Psoas muscle (tissue), 8 donors: ENCODE measurements around the gene TPST1. TPM values are rescaled to one million over a fixed set of nuclear protein-coding genes. Genes with fewer than 3 reads are reported as not detected.

ENCODE experiments used
- ATAC-seq, 4 donors: fragments of 200-7000 bp; cut with Tn5 transposase; one replicate each; pipeline ENCODE4 v1.9.1; 2020; ENCODE audit warnings: moderate library complexity in 3 of 4, mild to moderate bottlenecking in 2 of 4
- DNase-seq, 2 donors: peaks; one replicate each; pipeline ENCODE4 v3.0.0-alpha.2; 2020
- H3K27ac ChIP-seq: fragments of 200-600 bp; one replicate; pipeline ENCODE4 v1.8.0; 2022
- H3K27me3 ChIP-seq, 3 donors: fragments of 200-600 bp in 1 of 3; one replicate each; pipeline versions ENCODE4 v1.6.1 to v1.8.0; 2013 to 2022; ENCODE audit warnings: low read length in 2 of 3, mild to moderate bottlenecking in 2 of 3, moderate library complexity in 1 of 3; ENCODE audit not compliant: insufficient read depth in 3 of 3
- H3K36me3 ChIP-seq, 2 donors: fragments of 200-600 bp in 1 of 2; one replicate each; pipeline versions ENCODE4 v1.6.1 to v1.8.0; 2013 to 2022; ENCODE audit warnings: low read depth in 1 of 2, mild to moderate bottlenecking in 1 of 2, moderate library complexity in 1 of 2; ENCODE audit not compliant: insufficient read depth in 1 of 2
- H3K4me1 ChIP-seq: fragments of 200-600 bp; one replicate; pipeline ENCODE4 v1.8.0; 2022
- H3K4me3 ChIP-seq: fragments of 200-600 bp; one replicate; pipeline ENCODE4 v1.8.0; 2022; ENCODE audit warnings: mild to moderate bottlenecking
- H3K9me3 ChIP-seq: fragments of 200-600 bp; one replicate; pipeline ENCODE4 v1.8.0; 2022
- CTCF ChIP-seq: fragments of 200-600 bp; IDR thresholded peaks from one replicate; pipeline ENCODE4 v1.8.0; 2022; ENCODE audit warnings: antibody characterized with exemption
- WGBS, 3 donors: extraction: QIAGEN DNeasy Blood & Tissue Kit; methylation state at CpG; one replicate each; pipeline versions ENCODE4 v1.1.6 to v1.1.7; 2013; 5-methylcytosine and 5-hydroxymethylcytosine counted together
- intact Hi-C, 2 donors: fragments of 100-400 bp; cut with DNase I; formaldehyde crosslinking; loops; one replicate each; pipeline versions ENCODE4 v1.11.0 to v1.14.2; 2022
- polyA plus RNA-seq, 3 donors: library from polyadenylated mRNA; stranded (reverse); fragments of 200-250 nt; gene quantifications; one replicate each; pipeline ENCODE4 v1.2.3, GENCODE V29; 2013
- total RNA-seq, 4 donors: library from RNA; stranded (reverse); fragmentation: NEBNext Ultra II Directional in 2 of 4; extraction: Animal tissue kit (Norgen Biotek cat#: 25700) in 2 of 4; gene quantifications; one replicate each; pipeline versions ENCODE4 v1.2.1 to v1.2.4, GENCODE V29; 2021 to 2023
- donor health status: healthy with polysubstance abuse.
- donor health status: DM: no; HTN: no; CAD: no; lungs with moderate emphysema.
- donor health status: Bipolar disorder and iron deficiency.
- donor health status: healthy.
- donor health status: DM: yes; HTN: yes; CAD: no.
- donor health status: DM: no; HTN: no; CAD: no.
- donor health status: DM: no; HTN: no; CAD: no.
- donor health status: DM: yes; HTN: yes; CAD: no.

TPST1 gene
- total and polyA plus RNA-seq, 7 donors = 1.8 to 4.5 (median 2.8) TPM

- no peak for TF ChIP-seq CTCF
- 72 to 79% (median 72%) methylated on average over 1 of the region's 1 CpG for WGBS, 3 donors
- no peaks in the 10 kb centered on the region for H3K9me3 ChIP-seq
- intact Hi-C loops = no loop called here
- H3K27ac ChIP-seq = no peak overlapping the region
- H3K36me3 ChIP-seq = no peaks in the 10 kb centered on the region
- H3K4me3 ChIP-seq = no peak overlapping the region
- DNase-seq (no peak), ATAC-seq (no peak)
- H3K4me1 ChIP-seq = no peaks in the 10 kb centered on the region
- no peaks in the 10 kb centered on the region for H3K27me3 ChIP-seq
Observed at GRCh38 chr7:66239467-66239856, 34.3 kb downstream of the TPST1 start.

- Histone ChIP-seq H3K27ac (no peak overlapping the region), H3K36me3 (no peaks in the 10 kb centered on the region), H3K27me3 (no peaks in the 10 kb centered on the region), H3K4me3 (no peak overlapping the region), H3K4me1 (no peaks in the 10 kb centered on the region), H3K9me3 (no peaks in the 10 kb centered on the region)
- DNase-seq (no peak), ATAC-seq (no peak)
- intact Hi-C loops = no loop called here
- no peak for TF ChIP-seq CTCF
- WGBS, 3 donors = 72 to 85% (median 77%) methylated on average over 2 of the region's 2 CpGs
Observed at GRCh38 chr7:66245008-66245407, 39.9 kb downstream of the TPST1 start.

- H3K9me3 ChIP-seq = no peaks in the 10 kb centered on the region
- intact Hi-C loops = no loop called here
- H3K36me3 ChIP-seq = no peaks in the 10 kb centered on the region
- TF ChIP-seq CTCF = no peak
- no peaks in the 10 kb centered on the region for H3K4me1 ChIP-seq
- no peak overlapping the region for H3K4me3 ChIP-seq
- H3K27me3 ChIP-seq = no peaks in the 10 kb centered on the region
- no peak overlapping the region for H3K27ac ChIP-seq
- DNase-seq (no peak), ATAC-seq (no peak)
- 92 to 94% (median 94%) methylated on average over 2 of the region's 2 CpGs for WGBS, 3 donors
Observed at GRCh38 chr7:66246554-66247171, 41.5 kb downstream of the TPST1 start.

- WGBS, 3 donors = 93 to 95% (median 94%) methylated on average over 4 of the region's 4 CpGs
- no peaks in the 10 kb centered on the region for H3K27me3 ChIP-seq
- DNase-seq (no peak), ATAC-seq (no peak)
- no peaks in the 10 kb centered on the region for H3K36me3 ChIP-seq
- TF ChIP-seq CTCF = no peak
- intact Hi-C loops = no loop called here
- H3K4me1 ChIP-seq = no peaks in the 10 kb centered on the region
- H3K4me3 ChIP-seq = no peak overlapping the region
- no peaks in the 10 kb centered on the region for H3K9me3 ChIP-seq
- no peak overlapping the region for H3K27ac ChIP-seq
Observed at GRCh38 chr7:66247380-66248078, 42.4 kb downstream of the TPST1 start.

- Histone ChIP-seq H3K27me3 (no peaks in the 10 kb centered on the region), H3K36me3 (no peaks in the 10 kb centered on the region), H3K9me3 (no peaks in the 10 kb centered on the region), H3K4me1 (no peaks in the 10 kb centered on the region), H3K27ac (no peak overlapping the region), H3K4me3 (no peak overlapping the region)
- no peak for TF ChIP-seq CTCF
- WGBS, 3 donors = 77 to 86% (median 81%) methylated on average over 3 of the region's 3 CpGs
- DNase-seq (no peak), ATAC-seq (no peak)
- intact Hi-C loops = no loop called here
Observed at GRCh38 chr7:66250711-66251110, 45.6 kb downstream of the TPST1 start.
